ENCODE measurements around the gene COQ3. TPM values are rescaled to one million over a fixed set of nuclear protein-coding genes. Genes with fewer than 3 reads are reported as not detected.
A peak's percentile ranks its signal among the peaks of the same experiment; 100 is the strongest.

Gene COQ3
- total and polyA plus RNA-seq, 2 of the 8 experiments (the other 6 are each of a cell fraction or from before 2014, with no cell fraction given) = 8.4 to 16.2 TPM

GRCh38 chr6:99425647-99426450 is 31.9 kb upstream of the COQ3 start (continued):
- TF ChIP-seq SIX5 (IDR thresholded peaks at IDR 0.05; ENCODE audit: low read depth, low read length) (no peak), RBBP5 (IDR thresholded peaks at IDR 0.05; ENCODE audit: borderline replicate concordance, low read depth, low read length) (no peak), HDAC2 (IDR thresholded peaks at IDR 0.05; ENCODE audit: borderline replicate concordance in 1 of 2, low read depth in 2 of 2, low read length in 2 of 2) (no peak), RXRA (IDR thresholded peaks at IDR 0.05; ENCODE audit: insufficient read depth, low read depth, low read length) (peak; percentile 96), SAP30 (IDR thresholded peaks at IDR 0.05; ENCODE audit: insufficient read depth, insufficient replicate concordance, low read length) (no peak), CHD1 (IDR thresholded peaks at IDR 0.05; ENCODE audit: low read depth, low read length) (no peak), BRCA1 (IDR thresholded peaks at IDR 0.05; ENCODE audit: low read depth, low read length) (no peak), RFX5 (IDR thresholded peaks at IDR 0.05; ENCODE audit: borderline replicate concordance, low read depth, low read length) (no peak), ZNF274 (IDR thresholded peaks at IDR 0.05; ENCODE audit: borderline replicate concordance, extremely low read depth, low read length) (no peak), POLR2A (IDR thresholded peaks at IDR 0.05; ENCODE audit: control extremely low read depth in 1 of 2, low read depth in 2 of 2, low read length in 2 of 2) (peak in 1 of 2 experiments; percentile 79; a peak in 2 of 3 replicates), FOSL1 (IDR thresholded peaks at IDR 0.05; ENCODE audit: insufficient read depth, low read depth, low read length) (no peak), TAF7 (optimal IDR thresholded peaks at IDR 0.05; ENCODE audit: borderline replicate concordance, low read depth, low read length) (peak; percentile 23)

Data from H1 (cell line).